Measurements from ENCODE around the gene ITLN1. TPM values are rescaled to one million over a fixed set of nuclear protein-coding genes. Genes with fewer than 3 reads are reported as not detected.
"Not testable (repeated sequence)": the region's sequence is repeated elsewhere in the genome, so short reads cannot be mapped to it uniquely, and the experiment has no call there.

The ITLN1 gene
- total RNA-seq, result 2.3 TPM
- long read RNA-seq, result 0 reads

DNA sequence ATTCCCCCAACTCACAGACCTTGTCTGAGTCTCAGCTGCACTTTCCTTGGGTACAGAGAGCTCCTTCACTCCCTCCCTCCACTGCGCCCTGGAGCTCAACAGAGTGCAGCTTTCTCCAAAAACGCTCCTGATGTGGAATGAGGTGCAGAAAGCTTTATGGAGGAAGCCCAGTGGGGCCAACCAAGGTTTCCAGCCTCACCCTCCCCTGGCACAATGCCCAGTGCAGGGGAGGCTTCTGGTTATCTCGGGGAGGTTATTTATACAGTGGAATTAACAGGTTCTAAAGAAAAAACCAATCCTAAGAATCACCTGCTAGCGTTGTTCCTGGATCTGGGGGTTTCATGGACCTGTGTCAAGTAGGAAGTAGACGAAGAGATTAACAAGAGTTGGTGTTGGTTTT, at the start of gene ITLN1:
Gene ITLN1, minus strand, starts transcription at position 139 of the 400 bp plus-strand sequence. CDS start 303 bp downstream, outside the sequence.
- intact Hi-C loops (cut with DNase I), result no loop called here
- DNase-seq (no peak), ATAC-seq (ENCODE audit: poor library complexity) (no peak)

DNA sequence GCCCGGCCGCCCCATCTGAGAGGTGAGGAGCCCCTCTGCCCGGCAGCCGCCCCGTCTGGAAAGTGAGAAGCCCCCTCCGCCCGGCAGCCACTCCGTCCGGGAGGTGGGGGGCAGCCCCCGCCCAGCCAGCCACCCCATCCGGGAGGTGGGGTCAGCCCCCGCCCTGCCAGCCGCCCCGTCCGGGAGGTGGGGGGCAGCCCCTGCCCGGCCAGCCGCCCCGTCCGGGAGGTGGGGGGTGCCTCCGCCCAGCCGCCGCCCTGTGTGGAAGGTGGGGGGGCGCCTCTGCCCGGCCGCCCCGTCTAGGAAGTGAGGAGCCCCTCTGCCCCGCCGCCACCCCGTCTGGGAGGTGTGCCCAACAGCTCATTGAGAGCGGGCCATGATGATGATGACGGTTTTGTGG, 48.3 kb upstream of the ITLN1 start:
- ATAC-seq (ENCODE audit: poor library complexity); intact Hi-C loops (cut with DNase I); DNase-seq: not testable (repeated sequence)

GRCh38 chr1:160925652-160926244, 40.8 kb upstream of the ITLN1 start:
- no peak for ATAC-seq (ENCODE audit: poor library complexity)
- DNase-seq, result no peak
- intact Hi-C loops (cut with DNase I), result no loop called here

DNA sequence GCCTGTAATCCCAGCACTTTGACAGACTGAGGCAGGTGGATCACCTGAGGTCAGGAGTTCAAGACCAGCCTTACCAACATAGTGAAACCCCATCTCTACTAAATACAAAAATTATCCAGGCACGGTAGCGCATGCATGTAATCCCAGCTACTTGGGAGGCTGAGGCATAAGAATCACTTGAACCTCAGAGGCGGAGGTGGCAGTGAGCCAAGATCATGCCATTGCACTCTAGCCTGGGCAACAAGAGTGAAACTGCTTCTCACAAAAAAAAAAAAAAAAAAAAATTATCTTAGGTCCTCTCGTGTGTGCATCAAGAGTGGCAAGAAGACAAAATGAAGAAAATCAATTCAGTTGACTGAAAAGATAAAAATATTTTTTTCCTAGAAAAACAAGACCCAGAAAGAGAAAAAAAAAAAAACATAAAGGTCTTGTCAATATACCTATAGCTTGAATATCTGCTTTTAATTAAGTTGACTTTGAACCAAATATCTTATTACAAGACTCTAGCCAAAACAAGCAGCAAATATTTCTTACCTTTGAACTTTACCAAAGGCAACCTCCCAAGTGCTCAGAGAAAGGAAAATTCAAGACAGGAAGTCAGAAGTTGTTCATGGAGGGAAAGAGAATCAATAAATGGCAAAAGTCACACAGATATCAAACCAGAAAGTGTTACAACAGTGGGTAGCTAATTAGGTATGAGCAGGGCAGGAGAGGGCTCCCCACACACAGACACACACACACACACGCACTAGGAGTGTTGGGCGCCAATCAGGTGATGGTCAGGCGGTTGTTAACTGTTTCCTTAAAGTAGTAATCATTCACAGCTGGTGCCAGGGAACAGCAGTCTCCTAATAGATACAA, 40.0 kb upstream of the ITLN1 start:
- no peak for ATAC-seq (ENCODE audit: poor library complexity)
- DNase-seq, result no peak
- intact Hi-C loops (cut with DNase I), result no loop called here

DNA sequence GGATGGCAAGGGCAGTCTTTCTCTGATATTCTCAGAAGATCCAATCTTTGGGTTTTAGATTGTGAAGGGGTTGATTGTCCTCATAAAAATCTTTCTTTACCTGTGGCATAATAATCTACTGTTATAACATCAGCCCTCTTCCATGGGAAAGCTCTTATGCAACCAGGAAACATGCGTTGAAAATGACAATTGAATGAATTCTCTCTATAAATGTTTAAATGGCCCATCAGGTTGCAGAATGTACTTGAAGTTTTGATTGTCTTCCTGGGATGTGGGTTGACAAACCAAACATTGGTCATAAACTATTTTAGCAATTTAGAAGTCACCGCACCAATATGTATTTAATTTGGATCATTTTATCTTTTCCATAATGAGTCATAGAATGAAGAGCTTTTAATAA, 31.7 kb upstream of the ITLN1 start:
- DNase-seq (no peak), ATAC-seq (ENCODE audit: poor library complexity) (no peak)
- intact Hi-C loops (cut with DNase I), result no loop called here

GRCh38 chr1:160913229-160913628, 28.2 kb upstream of the ITLN1 start:
- DNase-seq; intact Hi-C loops (cut with DNase I); ATAC-seq (ENCODE audit: poor library complexity): not testable (repeated sequence)

DNA sequence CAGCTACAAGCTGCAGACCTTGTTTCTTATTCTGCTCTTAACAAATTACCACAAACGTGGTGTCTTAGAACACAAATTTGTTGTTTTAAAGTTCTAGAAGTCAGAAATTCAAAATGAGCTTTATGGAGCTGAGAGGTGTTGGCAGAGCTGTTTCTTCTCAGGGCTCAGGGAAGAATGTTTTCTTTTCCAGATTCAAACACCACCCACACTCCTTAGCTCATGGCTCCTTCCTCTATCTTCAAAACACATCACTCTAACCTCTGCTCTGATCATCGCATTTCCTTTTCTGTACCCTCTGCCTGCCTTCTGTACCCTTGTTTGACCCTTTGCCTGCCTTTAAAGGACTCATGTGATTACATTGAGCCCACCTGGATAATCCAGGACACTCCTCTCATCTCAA, 26.9 kb upstream of the ITLN1 start:
- intact Hi-C loops (cut with DNase I), result no loop called here
- no peak for ATAC-seq (ENCODE audit: poor library complexity)
- no peak for DNase-seq

- intact Hi-C loops (cut with DNase I), result no loop called here
- ATAC-seq (ENCODE audit: poor library complexity), result no peak
- DNase-seq, result no peak
These were observed 26.5 kb upstream of the ITLN1 start for GRCh38 chr1:160911441-160911840.

GRCh38 chr1:160910170-160910750, 25.3 kb upstream of the ITLN1 start:
- ATAC-seq (ENCODE audit: poor library complexity) (no peak), DNase-seq (no peak)
- intact Hi-C loops (cut with DNase I), result no loop called here

DNA sequence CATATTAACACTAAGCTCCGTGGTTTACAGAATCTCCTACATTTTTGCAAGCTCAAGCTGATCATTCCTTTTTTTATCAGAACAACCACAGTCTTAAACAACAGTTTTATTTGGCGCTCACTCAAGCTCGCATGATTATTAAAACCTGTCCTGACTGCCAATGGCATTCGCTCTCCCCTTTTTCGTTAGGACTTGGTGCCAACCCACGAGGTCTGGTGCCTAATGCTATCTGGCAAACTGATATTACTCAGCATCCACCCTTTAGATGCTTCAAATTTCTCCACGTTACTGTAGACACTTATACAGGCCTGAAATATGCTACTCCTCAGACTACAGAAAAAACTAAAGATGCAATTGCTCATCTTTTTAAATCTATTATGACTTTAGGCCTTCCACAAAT, 23.0 kb upstream of the ITLN1 start:
- DNase-seq, result no peak
- intact Hi-C loops (cut with DNase I), result no loop called here
- peak; percentile 58 for ATAC-seq (ENCODE audit: poor library complexity)

DNA sequence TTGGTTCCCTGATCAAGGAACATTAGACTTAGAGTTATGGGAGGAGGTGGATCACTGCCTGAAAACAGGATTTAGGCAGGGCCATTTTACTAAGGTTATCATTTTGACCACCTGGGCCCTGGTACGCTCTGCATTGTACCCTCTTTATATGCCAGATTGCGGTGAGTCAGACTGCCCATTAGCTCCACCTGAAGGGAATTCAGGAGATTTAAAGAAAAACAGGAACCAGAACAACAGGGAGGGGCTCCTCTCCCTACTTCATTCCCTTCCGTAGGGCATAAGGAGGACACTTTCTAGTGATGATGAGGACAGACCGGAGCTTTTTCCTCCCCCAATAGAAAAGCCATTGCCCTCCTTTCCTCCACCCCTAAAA, 20.6 kb upstream of the ITLN1 start:
- intact Hi-C loops (cut with DNase I), result no loop called here
- DNase-seq (no peak), ATAC-seq (ENCODE audit: poor library complexity) (no peak)

DNA sequence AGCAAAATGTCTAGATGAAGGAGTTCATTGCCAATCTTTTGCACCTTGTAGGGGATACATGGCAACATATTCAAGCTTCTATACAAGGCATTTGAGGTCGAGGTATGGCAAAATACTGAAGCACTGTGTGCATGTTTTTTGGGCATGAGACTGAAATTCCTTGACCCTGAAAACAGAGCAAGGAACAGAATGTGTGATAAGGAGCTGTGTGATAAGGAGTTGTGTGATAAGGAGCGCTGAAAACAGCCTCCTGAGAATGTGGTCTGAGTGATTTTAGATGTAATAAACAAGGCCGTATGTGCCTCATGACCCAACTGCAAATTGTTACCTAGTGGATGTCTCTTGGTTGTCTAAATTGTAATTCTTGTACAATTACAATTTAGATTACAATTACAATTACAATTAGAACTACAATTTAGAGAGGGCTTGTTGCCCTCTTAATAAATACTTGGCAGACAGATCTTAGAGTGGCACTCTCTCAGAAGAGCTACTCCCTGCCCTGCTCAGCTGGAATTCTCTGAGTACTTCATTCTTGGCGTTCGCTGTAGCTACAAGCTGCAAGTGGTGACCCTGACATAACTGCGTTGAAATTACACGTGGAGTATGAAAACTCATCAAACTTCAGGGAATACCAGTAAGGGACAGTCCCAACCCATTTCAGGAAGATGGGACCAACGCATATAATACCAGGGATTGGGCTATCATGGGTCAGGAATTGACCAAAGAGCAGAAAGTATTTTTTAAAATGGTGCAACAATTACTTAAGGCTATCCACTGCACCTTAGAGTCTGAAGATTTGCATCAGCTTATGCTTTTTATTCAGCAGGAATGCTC, 20.0 kb upstream of the ITLN1 start:
- DNase-seq (no peak), ATAC-seq (ENCODE audit: poor library complexity) (peak; percentile 82)
- intact Hi-C loops (cut with DNase I), result no loop called here

DNA sequence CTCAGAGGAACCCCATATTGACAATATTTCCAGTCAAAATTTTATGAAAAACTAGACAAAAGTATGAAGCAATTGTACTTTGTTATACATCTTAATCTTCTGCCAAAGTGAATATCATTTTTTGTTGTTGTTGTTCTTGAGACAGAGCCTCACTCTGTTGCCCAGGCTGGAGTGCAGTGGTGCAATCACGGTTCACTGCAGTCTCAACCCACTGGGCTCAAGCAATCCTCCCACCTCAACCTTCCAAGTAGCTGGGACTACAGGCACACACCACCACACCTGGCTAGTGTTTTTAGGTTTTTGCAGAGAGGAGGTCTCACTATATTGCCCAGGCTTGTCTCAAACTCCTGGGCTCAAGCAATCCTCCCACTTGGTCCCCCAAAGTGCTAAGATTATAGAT, 17.3 kb upstream of the ITLN1 start:
- ATAC-seq (ENCODE audit: poor library complexity); intact Hi-C loops (cut with DNase I); DNase-seq: not testable (repeated sequence)

GRCh38 chr1:160901768-160902167, 16.8 kb upstream of the ITLN1 start:
- DNase-seq, result no peak
- intact Hi-C loops (cut with DNase I), result no loop called here
- no peak for ATAC-seq (ENCODE audit: poor library complexity)

DNA sequence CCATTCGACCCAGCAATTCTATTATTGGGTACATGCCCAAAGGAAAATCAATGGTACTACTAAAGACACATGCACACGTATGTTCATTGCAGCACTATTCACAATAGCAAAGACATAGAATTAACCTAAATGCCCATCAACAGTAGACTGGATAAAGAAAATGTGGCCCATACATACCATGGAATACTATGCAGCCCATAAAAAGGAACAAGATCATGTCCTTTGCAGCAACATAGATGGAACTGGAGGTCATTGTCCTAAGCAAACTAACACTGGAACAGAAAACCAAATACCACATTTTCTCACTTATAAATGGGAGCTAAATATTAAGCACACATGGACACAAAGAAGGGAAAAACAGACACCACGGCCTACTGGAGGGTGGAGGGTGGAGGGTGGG, 15.7 kb upstream of the ITLN1 start:
- intact Hi-C loops (cut with DNase I); ATAC-seq (ENCODE audit: poor library complexity): not testable (repeated sequence)

DNA sequence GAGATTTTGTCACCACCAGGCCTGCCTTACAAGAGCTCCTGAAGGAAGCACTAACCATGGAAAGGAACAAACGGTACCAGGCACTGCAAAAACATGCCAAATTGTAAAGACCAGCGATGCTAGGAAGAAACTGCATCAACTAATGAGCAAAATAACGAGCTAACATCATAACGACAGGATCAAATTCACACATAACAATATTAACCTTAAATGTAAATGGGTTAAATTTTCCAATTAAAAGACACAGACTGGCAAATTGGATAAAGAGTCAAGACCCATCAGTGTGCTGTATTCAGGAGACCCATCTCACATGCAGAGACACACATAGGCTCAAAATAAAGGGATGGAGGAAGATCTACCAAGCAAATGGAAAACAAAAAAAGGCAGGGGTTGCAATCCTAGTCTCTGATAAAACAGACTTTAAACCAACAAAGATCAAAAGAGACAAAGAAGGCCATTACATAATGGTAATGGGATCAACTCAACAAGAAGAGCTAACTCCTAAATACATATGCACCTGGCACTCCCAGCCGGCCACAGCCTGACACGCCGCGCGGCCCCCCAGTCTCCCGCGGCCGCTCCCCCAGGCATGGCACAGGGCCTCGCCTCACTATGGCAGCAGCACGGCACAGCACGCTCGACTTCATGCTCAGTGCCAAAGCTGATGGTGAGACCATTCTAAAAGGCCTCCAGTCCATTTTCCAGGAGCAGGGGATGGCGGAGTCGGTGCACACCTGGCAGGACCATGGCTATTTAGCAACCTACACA, 9.6 kb upstream of the ITLN1 start:
- ATAC-seq (ENCODE audit: poor library complexity); DNase-seq; intact Hi-C loops (cut with DNase I): not testable (repeated sequence)

More for the DNA sequence above, 15.7 kb upstream of the ITLN1 start:
- not testable (repeated sequence) for DNase-seq

- ATAC-seq (ENCODE audit: poor library complexity), result no peak
- DNase-seq, result no peak
- intact Hi-C loops (cut with DNase I), result no loop called here
These were observed 6.5 kb upstream of the ITLN1 start for GRCh38 chr1:160891474-160891873.

GRCh38 chr1:160888926-160889325, 3.9 kb upstream of the ITLN1 start:
- no peak for DNase-seq
- ATAC-seq (ENCODE audit: poor library complexity), result no peak
- intact Hi-C loops (cut with DNase I), result no loop called here
